Measurements from ENCODE around the gene LARP4. TPM values are rescaled to one million over a fixed set of nuclear protein-coding genes. Genes with fewer than 3 reads are reported as not detected.
A peak's percentile ranks its signal among the peaks of the same experiment; 100 is the strongest.
"Not testable (repeated sequence)": the region's sequence is repeated elsewhere in the genome, so short reads cannot be mapped to it uniquely, and the experiment has no call there.

LARP4 gene
- total RNA-seq, 2 experiments from 2014 or later, result 62.2 to 64.0 TPM

DNA sequence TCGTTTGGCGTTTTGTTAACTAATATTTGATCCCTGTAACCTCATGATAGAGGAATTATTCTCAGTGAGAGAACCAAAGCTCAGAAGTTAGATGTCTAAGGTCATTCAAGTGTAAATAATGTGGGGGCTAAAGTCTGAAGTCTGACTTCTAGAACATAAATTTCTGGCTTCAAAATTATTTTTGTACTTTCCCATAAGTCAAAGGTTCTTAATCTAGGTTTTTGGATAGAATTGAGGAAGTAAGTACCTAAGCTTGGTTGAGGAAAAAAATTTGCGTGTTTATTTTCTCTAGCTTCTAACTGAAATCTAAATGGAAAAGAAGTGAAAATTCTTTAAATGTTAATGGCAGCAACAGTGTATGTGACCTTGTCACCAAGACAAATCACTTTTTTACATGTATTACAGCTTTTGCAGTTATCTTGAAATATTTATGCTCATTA lies 2.3 kb downstream of the LARP4 start:
- peaks cover 16% of the 10 kb centered on the region for H3K36me3 Mint-ChIP-seq
- no peak for DNase-seq
- POLR2A ChIA-PET, result interaction anchor here (1.0 kb wide), 1 partner anchor 105 kb away, joined by 3 read pairs; no protein-coding TSS in a partner anchor
- H3K27ac Mint-ChIP-seq, result no peak overlapping the region
- H3K4me3 Mint-ChIP-seq, result peak overlapping the region; percentile 91
- no peaks in the 10 kb centered on the region for H3K27me3 Mint-ChIP-seq
- CTCF ChIA-PET, result interaction anchor here (1.1 to 4.7 kb wide), 2 partner anchors 292 to 458 kb away, joined by 3 to 17 read pairs; partner anchors contain the start of gene COX14
- intact Hi-C loops (cut with micrococcal nuclease), result loop anchor here (5.0 to 10.0 kb wide), 3 partner anchors 39 to 218 kb away; no protein-coding TSS in a partner anchor
- H3K9me3 Mint-ChIP-seq, result no peaks in the 10 kb centered on the region
- H3K4me1 Mint-ChIP-seq (ENCODE audit: low read depth), result peaks cover 25% of the 10 kb centered on the region

DNA sequence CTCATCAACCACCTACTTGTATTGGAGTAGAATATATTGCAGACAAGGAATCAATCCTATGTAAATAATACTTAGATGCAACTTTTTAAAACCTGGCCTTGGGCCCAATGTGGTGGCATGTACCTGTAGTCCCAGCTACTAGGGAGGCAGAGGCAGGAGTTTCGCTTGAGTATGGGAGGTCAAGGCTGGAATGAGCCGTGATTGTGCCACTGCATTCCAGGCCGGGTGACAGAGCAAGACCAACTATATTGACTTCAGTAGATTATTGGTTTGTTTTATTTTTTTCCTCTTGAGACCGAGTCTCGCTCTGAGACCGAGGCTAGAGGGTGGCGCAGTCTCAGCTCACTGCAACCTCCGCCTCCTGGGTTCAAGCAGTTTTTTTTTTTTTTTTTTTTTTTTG lies 3.6 kb downstream of the LARP4 start:
- ChIA-PET CTCF (interaction anchor here (0.7 kb wide), 1 partner anchor 438 kb away, joined by 3 read pairs; no protein-coding TSS in a partner anchor), POLR2A (no interaction called here)
- Mint-ChIP-seq H3K27ac (no peak overlapping the region), H3K4me1 (ENCODE audit: low read depth) (peaks cover 28% of the 10 kb centered on the region), H3K9me3 (no peaks in the 10 kb centered on the region), H3K36me3 (peaks cover 16% of the 10 kb centered on the region), H3K4me3 (no peak overlapping the region), H3K27me3 (no peaks in the 10 kb centered on the region)
- DNase-seq, result no peak
- intact Hi-C loops (cut with micrococcal nuclease), result loop anchor here (5.0 to 10.0 kb wide), 3 partner anchors 38 to 220 kb away; no protein-coding TSS in a partner anchor

DNA sequence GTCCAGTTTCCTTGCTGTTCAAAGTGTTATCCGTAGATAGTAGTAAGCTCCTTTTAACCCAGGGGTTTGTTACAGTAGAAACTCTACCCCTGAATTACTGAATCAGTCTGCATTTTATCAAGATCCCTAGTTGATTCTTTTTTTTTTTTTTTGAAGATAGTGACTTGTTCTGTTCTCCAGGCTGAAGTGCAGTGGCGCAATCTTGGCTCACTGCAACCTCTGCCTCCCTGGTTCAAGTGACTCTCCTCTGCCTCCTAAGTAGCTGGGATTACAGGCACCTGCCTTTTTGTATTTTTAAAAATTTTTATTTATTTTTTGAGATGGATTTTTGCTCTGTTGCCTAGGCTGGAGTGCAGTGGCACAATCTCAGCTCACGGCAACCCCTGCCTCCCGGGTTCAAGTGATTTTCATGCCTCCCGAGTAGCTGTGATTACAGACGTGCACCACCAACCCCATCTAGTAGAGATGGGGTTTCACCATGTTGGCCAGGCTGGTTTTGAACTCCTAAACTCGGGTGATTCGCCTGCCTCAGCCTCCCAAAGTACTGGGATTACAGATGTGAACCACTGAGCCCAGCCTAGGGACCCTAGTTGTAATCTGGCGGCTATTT lies 10.5 kb downstream of the LARP4 start:
- Mint-ChIP-seq H3K4me1 (ENCODE audit: low read depth) (peaks cover 15% of the 10 kb centered on the region), H3K9me3 (no peaks in the 10 kb centered on the region), H3K36me3 (peaks cover 11% of the 10 kb centered on the region), H3K4me3 (no peak overlapping the region), H3K27me3 (no peaks in the 10 kb centered on the region), H3K27ac (no peak overlapping the region)
- DNase-seq, result no peak
- ChIA-PET CTCF (no interaction called here), POLR2A (interaction anchor here (0.6 kb wide), 1 partner anchor 428 kb away, joined by 4 read pairs; no protein-coding TSS in a partner anchor)
- intact Hi-C loops (cut with micrococcal nuclease), result no loop called here

DNA sequence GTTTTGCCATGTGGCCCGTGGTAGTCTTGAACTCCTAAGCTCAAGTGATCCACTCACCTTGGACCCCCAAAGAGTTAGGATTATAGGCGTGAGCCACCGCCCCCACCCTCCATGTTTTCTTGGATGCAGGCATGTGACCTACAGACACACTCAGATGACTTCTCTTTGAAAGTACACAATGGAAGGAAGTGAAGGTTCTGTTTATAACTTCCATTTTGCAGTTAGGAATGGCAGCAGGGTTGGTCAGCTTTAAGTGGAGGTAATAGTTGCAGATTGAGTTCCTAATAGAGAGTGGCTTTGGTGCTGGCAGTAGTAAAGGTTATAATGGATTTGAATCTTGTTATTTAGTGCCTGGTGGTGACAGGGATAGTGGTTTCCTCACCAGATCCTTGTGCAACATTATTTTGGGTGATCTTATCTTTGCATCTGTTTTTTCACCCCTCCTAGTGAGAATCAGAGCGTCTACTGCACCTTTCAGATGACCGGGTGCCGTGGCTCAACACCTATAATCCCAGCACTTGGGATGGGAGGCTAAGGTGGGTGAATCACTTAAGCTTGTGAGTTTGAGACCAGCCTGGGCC lies 15.3 kb downstream of the LARP4 start:
- no peak for DNase-seq
- peaks cover 16% of the 10 kb centered on the region for H3K36me3 Mint-ChIP-seq
- H3K27me3 Mint-ChIP-seq, result no peaks in the 10 kb centered on the region
- CTCF ChIA-PET, result interaction anchor here (1.0 kb wide), 1 partner anchor 9 kb away, joined by 4 read pairs; no protein-coding TSS in a partner anchor
- POLR2A ChIA-PET, result no interaction called here
- peaks cover 33% of the 10 kb centered on the region for H3K4me1 Mint-ChIP-seq (ENCODE audit: low read depth)
- no peak overlapping the region for H3K27ac Mint-ChIP-seq
- H3K9me3 Mint-ChIP-seq, result no peaks in the 10 kb centered on the region
- intact Hi-C loops (cut with micrococcal nuclease), result no loop called here
- no peak overlapping the region for H3K4me3 Mint-ChIP-seq

DNA sequence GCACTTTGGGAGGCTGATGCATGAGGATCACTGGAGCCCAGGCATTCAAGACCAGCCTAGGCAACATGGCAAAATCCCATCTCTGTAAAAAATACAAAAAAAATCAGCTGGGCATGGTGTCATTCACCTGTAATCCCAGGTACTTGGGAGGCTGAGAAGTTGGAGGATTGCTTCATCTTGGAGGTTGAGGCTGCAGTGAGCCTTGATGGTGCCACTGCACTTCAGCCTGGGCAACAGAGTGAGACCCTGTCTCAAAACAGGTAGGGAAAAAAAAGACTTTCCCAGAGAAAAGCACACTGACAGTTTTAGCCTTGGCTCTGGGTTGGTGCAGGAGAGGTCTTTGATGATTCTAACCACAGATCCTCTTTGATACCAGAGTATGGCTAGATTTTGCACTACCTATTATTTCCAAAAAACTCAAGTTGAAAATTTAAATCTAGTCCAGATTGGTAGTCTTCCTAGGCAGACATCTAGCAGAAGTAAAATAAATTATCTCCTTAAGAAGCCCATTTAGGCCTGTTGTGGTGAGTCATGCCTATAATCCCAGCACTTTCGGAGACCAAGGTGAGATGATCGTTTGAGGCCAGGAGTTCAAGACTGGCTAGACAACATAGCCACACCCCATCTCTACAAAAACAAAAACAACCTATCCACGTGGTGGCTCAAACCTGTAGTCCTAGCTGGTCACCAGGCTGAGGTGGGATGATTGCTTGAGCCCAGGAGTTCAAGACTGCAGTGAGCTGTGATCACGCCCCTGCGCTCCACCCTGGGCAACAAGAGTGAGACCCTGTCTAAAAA lies 18.6 kb downstream of the LARP4 start:
- peaks cover 31% of the 10 kb centered on the region for H3K4me1 Mint-ChIP-seq (ENCODE audit: low read depth)
- H3K9me3 Mint-ChIP-seq, result no peaks in the 10 kb centered on the region
- no peak overlapping the region for H3K27ac Mint-ChIP-seq
- CTCF ChIA-PET, result interaction anchor here (0.6 kb wide), 1 partner anchor 481 kb away, joined by 3 read pairs; no protein-coding TSS in a partner anchor
- intact Hi-C loops (cut with micrococcal nuclease), result no loop called here
- H3K36me3 Mint-ChIP-seq, result peaks cover 13% of the 10 kb centered on the region
- DNase-seq, result no peak
- no peaks in the 10 kb centered on the region for H3K27me3 Mint-ChIP-seq
- POLR2A ChIA-PET, result no interaction called here
- H3K4me3 Mint-ChIP-seq, result no peak overlapping the region

DNA sequence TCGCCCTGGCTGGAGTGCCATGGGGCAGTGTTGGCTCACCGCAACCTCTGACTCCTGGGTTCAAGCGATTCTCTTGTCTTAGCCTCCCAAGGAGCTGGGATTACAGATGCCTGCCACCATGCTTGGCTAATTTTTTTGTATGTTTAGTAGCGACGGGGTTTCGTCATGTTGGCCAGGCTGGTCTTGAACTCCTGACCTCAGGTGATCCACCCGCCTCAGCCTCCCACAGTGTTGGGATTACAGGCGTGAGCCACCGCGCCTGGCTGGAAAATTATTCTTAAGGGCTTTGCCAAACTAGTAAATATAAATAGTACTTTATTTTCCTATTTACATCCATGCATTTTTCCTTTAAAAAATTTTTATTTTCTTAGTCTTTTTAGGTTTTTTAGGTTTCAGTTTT lies 22.2 kb downstream of the LARP4 start:
- peaks cover 35% of the 10 kb centered on the region for H3K4me1 Mint-ChIP-seq (ENCODE audit: low read depth)
- H3K4me3 Mint-ChIP-seq; DNase-seq; H3K9me3 Mint-ChIP-seq; H3K27ac Mint-ChIP-seq; H3K27me3 Mint-ChIP-seq; POLR2A ChIA-PET; intact Hi-C loops (cut with micrococcal nuclease); H3K36me3 Mint-ChIP-seq: not testable (repeated sequence)
- CTCF ChIA-PET, result interaction anchor here (1.0 kb wide), 1 partner anchor 16 kb away, joined by 3 read pairs; no protein-coding TSS in a partner anchor

DNA sequence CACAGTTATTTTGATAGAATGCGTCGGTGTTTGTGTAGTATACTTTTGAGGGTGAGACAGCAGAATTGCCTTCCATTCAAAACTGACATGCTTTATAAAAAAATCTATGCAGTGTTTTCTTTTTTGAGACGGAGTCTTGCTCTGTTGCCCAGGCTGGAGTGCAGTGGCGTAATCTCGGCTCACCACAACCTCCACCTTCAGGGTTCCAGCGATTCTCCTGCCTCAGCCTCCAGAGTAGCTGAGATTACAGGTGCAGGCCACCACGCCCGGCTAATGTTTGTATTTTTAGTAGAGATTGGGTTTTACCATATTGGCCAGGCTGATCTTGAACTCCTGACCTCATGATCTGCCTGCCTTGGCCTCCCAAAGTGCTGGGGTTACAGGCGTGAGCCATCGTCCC lies 22.7 kb downstream of the LARP4 start:
- DNase-seq; POLR2A ChIA-PET; H3K4me3 Mint-ChIP-seq; H3K27ac Mint-ChIP-seq; H3K27me3 Mint-ChIP-seq; intact Hi-C loops (cut with micrococcal nuclease); H3K36me3 Mint-ChIP-seq; H3K9me3 Mint-ChIP-seq: not testable (repeated sequence)
- CTCF ChIA-PET, result interaction anchor here (1.0 kb wide), 1 partner anchor 15 kb away, joined by 3 read pairs; no protein-coding TSS in a partner anchor
- H3K4me1 Mint-ChIP-seq (ENCODE audit: low read depth), result peaks cover 33% of the 10 kb centered on the region

DNA sequence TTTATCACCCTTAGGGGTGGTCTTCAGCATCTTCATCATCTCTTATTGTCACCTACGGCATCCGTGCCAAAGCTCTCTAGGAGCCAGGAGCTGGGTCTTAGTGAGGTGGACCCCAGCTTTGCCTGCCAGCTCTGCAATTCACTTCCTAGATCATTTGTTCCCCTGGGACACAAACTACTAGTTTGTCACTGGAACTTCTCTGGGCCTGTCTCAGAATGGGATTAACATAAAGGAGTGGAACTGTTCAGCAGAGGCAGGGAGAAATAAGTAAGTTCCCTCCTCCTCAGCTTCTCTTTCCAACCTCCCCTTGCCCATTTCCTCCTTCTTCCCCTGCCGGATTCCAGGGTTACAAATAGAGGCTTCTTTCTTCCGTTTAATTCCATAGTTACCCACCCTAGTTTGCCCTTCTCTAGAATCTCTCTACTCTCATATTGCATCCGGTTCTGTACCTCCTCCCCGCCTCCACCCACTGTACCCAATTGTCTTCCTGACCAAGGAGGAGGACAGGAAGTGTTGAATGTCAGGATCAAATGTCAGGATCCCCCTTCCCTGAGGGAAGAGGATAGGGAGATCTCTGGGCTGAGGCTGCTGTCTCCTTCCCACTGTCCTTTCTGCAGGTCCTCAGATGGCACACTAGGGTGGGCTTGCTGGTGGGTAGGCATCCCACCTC lies 25.0 kb downstream of the LARP4 start:
- Mint-ChIP-seq H3K9me3 (no peaks in the 10 kb centered on the region), H3K4me3 (no peak overlapping the region), H3K27ac (no peak overlapping the region), H3K36me3 (peaks cover 8% of the 10 kb centered on the region), H3K4me1 (ENCODE audit: low read depth) (peaks cover 12% of the 10 kb centered on the region), H3K27me3 (no peaks in the 10 kb centered on the region)
- ChIA-PET CTCF (interaction anchor here (0.9 kb wide), 1 partner anchor 9 kb away, joined by 4 read pairs; no protein-coding TSS in a partner anchor), POLR2A (no interaction called here)
- DNase-seq, result no peak
- intact Hi-C loops (cut with micrococcal nuclease), result no loop called here

DNA sequence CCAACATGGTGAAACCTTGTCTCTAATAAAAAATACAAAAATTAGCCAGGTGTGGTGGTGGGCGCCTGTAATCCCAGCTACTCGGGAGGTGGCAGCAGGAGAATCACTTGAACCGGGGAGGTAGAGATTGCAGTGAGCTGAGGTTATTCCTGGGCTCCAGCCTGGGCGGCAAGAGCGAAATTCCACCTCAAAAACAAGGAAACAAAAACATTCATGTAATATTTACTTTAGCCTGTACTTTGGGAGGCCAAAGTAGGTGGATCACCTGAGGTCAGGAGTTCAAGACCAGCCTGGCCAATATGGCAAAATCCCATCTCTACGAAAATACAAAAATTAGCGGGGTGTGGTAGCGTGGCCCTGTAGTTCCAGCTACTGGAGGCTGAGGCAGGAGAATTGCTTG lies 31.0 kb downstream of the LARP4 start:
- intact Hi-C loops (cut with micrococcal nuclease); POLR2A ChIA-PET; H3K27ac Mint-ChIP-seq: not testable (repeated sequence)

DNA sequence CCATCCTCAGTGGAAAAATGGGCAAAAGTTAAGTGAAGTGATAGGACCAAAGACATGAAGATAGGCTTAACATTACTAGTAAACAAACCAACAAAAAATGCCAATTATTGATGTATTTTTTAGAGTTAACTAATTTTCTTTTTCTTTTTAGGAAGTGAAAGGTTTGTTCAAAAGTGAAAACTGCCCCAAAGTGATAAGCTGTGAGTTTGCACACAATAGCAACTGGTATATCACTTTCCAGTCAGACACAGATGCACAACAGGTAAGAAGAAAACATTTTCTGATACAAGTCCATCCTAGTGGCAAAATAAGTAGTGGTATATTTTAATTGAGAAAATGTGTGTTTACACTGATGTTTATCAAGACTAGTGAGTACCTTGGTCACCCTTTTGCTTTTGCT lies 39.6 kb downstream of the LARP4 start:
- Mint-ChIP-seq H3K4me1 (ENCODE audit: low read depth) (peaks cover 15% of the 10 kb centered on the region), H3K4me3 (no peak overlapping the region), H3K27me3 (no peaks in the 10 kb centered on the region), H3K27ac (peak overlapping the region; percentile 13), H3K36me3 (peaks cover 40% of the 10 kb centered on the region), H3K9me3 (no peaks in the 10 kb centered on the region)
- ChIA-PET POLR2A (interaction anchor here (0.6 kb wide), 1 partner anchor 223 kb away, joined by 3 read pairs; no protein-coding TSS in a partner anchor), CTCF (no interaction called here)
- DNase-seq, result no peak
- intact Hi-C loops (cut with micrococcal nuclease), result loop anchor here (5.0 kb wide), 1 partner anchor 38 kb away; the partner anchor contains the start of gene LARP4

More for the DNA sequence above, 31.0 kb downstream of the LARP4 start:
- H3K27me3 Mint-ChIP-seq; DNase-seq; H3K4me1 Mint-ChIP-seq (ENCODE audit: low read depth); CTCF ChIA-PET; H3K4me3 Mint-ChIP-seq; H3K9me3 Mint-ChIP-seq: not testable (repeated sequence)
- H3K36me3 Mint-ChIP-seq, result peaks cover 30% of the 10 kb centered on the region

DNA sequence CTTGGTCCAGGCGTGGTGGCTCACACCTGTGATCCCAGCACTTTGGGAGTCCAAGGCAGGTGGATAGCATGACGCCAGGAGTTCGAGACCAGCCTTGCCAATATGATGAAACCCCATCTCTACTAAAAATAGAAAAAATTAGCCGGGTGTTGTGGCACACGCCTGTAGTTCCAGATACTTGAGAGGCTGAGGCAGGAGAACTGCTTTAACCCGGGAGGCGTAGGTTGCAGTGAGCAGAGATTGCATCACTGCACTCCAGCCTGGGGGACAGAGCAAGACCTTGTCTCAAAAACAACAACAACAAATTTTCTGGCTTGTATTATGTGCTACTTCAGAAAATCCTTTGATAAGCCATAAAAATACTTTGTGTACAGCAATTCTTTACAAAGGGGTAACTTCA lies 41.1 kb downstream of the LARP4 start:
- Mint-ChIP-seq H3K27me3 (no peaks in the 10 kb centered on the region), H3K9me3 (no peaks in the 10 kb centered on the region), H3K36me3 (peaks cover 39% of the 10 kb centered on the region), H3K4me1 (ENCODE audit: low read depth) (peaks cover 15% of the 10 kb centered on the region), H3K4me3 (no peak overlapping the region), H3K27ac (peak overlapping the region; percentile 85)
- POLR2A ChIA-PET, result no interaction called here
- intact Hi-C loops (cut with micrococcal nuclease), result loop anchor here (5.0 kb wide), 1 partner anchor 39 kb away; the partner anchor contains the start of gene LARP4
- DNase-seq, result no peak
- CTCF ChIA-PET, result no interaction called here

All from activated CD4-positive, alpha-beta memory T cell treated with anti-CD3 and anti-CD28 coated beads for 36 hours (primary cell).